ENCODE results near the gene ADRM1.

GRCh38 chr20:62356589-62357186, 53.9 kb downstream of the ADRM1 start:
- TF ChIP-seq FOXM1 (IDR thresholded peaks at IDR 0.05; ENCODE audit: borderline replicate concordance, low read depth) (no peak), RAD21 (IDR thresholded peaks at IDR 0.05; ENCODE audit: low read depth) (no peak), MAX (IDR thresholded peaks at IDR 0.05) (no peak)
